ENCODE results near the gene ATP6V0B. TPM values are rescaled to one million over a fixed set of nuclear protein-coding genes. Genes with fewer than 3 reads are reported as not detected.

The ATP6V0B gene
- total and polyA plus RNA-seq, 2 donors (not counting 3 experiments of a cell fraction or from before 2014, with no cell fraction given), result 110 to 325 TPM

DNA sequence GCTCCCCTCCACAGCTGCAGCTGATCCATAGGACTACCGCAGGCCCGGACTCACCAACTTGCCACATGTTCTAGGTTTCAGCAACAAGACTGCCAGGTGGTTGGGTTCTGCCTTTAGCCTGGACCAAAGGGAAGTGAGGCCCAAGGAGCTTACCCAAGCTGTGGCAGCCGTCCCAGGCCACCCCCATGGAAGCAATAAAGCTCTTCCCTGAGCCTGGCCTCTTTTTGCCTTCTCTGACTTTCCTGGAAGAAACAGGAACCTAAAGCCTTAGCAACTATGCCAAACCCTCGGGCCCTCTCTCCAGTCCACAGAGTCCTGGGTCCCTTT, 43.8 kb upstream of the ATP6V0B start:
- CTCF ChIA-PET, result interaction anchor here (0.8 to 18.1 kb wide), 7 partner anchors 9 to 167 kb away, joined by 3 to 965 read pairs (median 4); no protein-coding TSS in a partner anchor
- no peak overlapping the region for H3K4me3 ChIP-seq (replicated peaks in 1 of 3; ENCODE audit: insufficient read depth in 1 of 3, low read depth in 1 of 3, low read length in 3 of 3)
- H4K20me1 ChIP-seq (replicated peaks; ENCODE audit: control insufficient read depth, extremely low read depth, insufficient read depth, low read length), result no peaks in the 10 kb centered on the region
- H3K27ac ChIP-seq (ENCODE audit: insufficient read depth, low read depth, low read length), result no peak overlapping the region
- H3K4me2 ChIP-seq (ENCODE audit: insufficient read depth, low read length), result no peak overlapping the region
- H3K9me1 ChIP-seq (replicated peaks; ENCODE audit: control insufficient read depth, extremely low read depth, insufficient read depth, low read length), result no peaks in the 10 kb centered on the region
- no peak overlapping the region for H2AFZ ChIP-seq (ENCODE audit: low read depth, low read length)
- peaks cover 5% of the 10 kb centered on the region for H3K4me1 ChIP-seq (ENCODE audit: control insufficient read depth, extremely low read depth, insufficient read depth, low read length)
- dilution Hi-C loops (cut with MboI; ENCODE audit: extremely low pct_ligation_motif_present, low sequenced_read_pairs) (loop anchor here (25.0 kb wide), 1 partner anchor 169 kb away; no protein-coding TSS in a partner anchor), intact Hi-C loops (cut with micrococcal nuclease) (loop anchor here (5.0 kb wide), 2 partner anchors 79 to 279 kb away; partner anchors contain the start of gene KDM4A)
- FAIRE-seq (no peak), DNase-seq (ENCODE audit: low read depth, low spot score) (no peak)
- H3K9ac ChIP-seq (replicated peaks; ENCODE audit: extremely low read depth, insufficient read depth, low read length), result no peak overlapping the region
- H3K9me3 ChIP-seq (replicated peaks; ENCODE audit: control insufficient read depth, insufficient read depth, low read length), result no peaks in the 10 kb centered on the region
- H3K27me3 ChIP-seq (ENCODE audit: control insufficient read depth in 2 of 2, insufficient read depth in 2 of 2, low read length in 2 of 2), result peaks cover 0 to 9% of the 10 kb centered on the region in 2 experiments
- H3K36me3 ChIP-seq (ENCODE audit: control insufficient read depth in 2 of 2, extremely low read depth in 1 of 2, insufficient read depth in 2 of 2, low read length in 2 of 2), result no peaks in the 10 kb centered on the region
- TF ChIP-seq EZH2 (IDR thresholded peaks at IDR 0.05; ENCODE audit: borderline replicate concordance, low read depth, low read length, severe bottlenecking), result no peak
- TF ChIP-seq FOS (IDR thresholded peaks at IDR 0.05; ENCODE audit: borderline replicate concordance, insufficient read depth, low read length), result no peak
- no peak for TF ChIP-seq GATA2 (IDR thresholded peaks at IDR 0.05; ENCODE audit: insufficient read depth, insufficient read length, low read depth, low read length)
- no peak for TF ChIP-seq JUN (IDR thresholded peaks at IDR 0.05; ENCODE audit: borderline replicate concordance, insufficient read depth, insufficient read length, low read depth)
- TF ChIP-seq POLR2A (IDR thresholded peaks at IDR 0.05; ENCODE audit: low read depth, low read length), result no peak
- TF ChIP-seq, protein P1, sequence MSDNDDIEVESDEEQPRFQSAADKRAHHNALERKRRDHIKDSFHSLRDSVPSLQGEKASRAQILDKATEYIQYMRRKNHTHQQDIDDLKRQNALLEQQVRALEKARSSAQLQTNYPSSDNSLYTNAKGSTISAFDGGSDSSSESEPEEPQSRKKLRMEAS (IDR thresholded peaks at IDR 0.05; ENCODE audit: insufficient read depth, insufficient read length), result no peak
- TF ChIP-seq, protein P2, sequence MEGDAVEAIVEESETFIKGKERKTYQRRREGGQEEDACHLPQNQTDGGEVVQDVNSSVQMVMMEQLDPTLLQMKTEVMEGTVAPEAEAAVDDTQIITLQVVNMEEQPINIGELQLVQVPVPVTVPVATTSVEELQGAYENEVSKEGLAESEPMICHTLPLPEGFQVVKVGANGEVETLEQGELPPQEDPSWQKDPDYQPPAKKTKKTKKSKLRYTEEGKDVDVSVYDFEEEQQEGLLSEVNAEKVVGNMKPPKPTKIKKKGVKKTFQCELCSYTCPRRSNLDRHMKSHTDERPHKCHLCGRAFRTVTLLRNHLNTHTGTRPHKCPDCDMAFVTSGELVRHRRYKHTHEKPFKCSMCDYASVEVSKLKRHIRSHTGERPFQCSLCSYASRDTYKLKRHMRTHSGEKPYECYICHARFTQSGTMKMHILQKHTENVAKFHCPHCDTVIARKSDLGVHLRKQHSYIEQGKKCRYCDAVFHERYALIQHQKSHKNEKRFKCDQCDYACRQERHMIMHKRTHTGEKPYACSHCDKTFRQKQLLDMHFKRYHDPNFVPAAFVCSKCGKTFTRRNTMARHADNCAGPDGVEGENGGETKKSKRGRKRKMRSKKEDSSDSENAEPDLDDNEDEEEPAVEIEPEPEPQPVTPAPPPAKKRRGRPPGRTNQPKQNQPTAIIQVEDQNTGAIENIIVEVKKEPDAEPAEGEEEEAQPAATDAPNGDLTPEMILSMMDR (IDR thresholded peaks at IDR 0.05; ENCODE audit: extremely low read depth in 1 of 2, insufficient read depth in 1 of 2, low read depth in 1 of 2, low read length in 2 of 2), result no peak
- BruUV-seq (replicated peaks), result no TSS peak
- POLR2A ChIA-PET, result no interaction called here
- no peaks in the 10 kb centered on the region for H3K79me2 ChIP-seq (ENCODE audit: control insufficient read depth, insufficient read depth, low read length)
